ENCODE results near the gene ACP2. TPM values are rescaled to one million over a fixed set of nuclear protein-coding genes. Genes with fewer than 3 reads are reported as not detected.
A peak's percentile ranks its signal among the peaks of the same experiment; 100 is the strongest.

Gene ACP2
- total RNA-seq, 1 donor from 2014 or later: 17.7 TPM

- Histone ChIP-seq H3K27ac (replicated peaks) (peak overlapping the region; percentile 98), H3K4me3 (peak overlapping the region; percentile 83), H3K36me3 (no peaks in the 10 kb centered on the region), H3K27me3 (ENCODE audit: low read depth) (no peaks in the 10 kb centered on the region), H3K4me1 (peaks cover 61% of the 10 kb centered on the region), H3K9me3 (replicated peaks) (no peaks in the 10 kb centered on the region)
- no peak for TF ChIP-seq CTCF (IDR thresholded peaks at IDR 0.05; ENCODE audit: borderline replicate concordance)
- no peak for DNase-seq
- intact Hi-C loops (cut with micrococcal nuclease): no loop called here
These were observed 19.9 kb upstream of the ACP2 start for GRCh38 chr11:47268448-47269001.

- Histone ChIP-seq H3K4me3 (no peak overlapping the region), H3K9me3 (replicated peaks) (no peaks in the 10 kb centered on the region), H3K27ac (replicated peaks) (peak overlapping the region; percentile 98), H3K27me3 (ENCODE audit: low read depth) (no peaks in the 10 kb centered on the region), H3K36me3 (no peaks in the 10 kb centered on the region), H3K4me1 (peaks cover 55% of the 10 kb centered on the region)
- no peak for TF ChIP-seq CTCF (IDR thresholded peaks at IDR 0.05; ENCODE audit: borderline replicate concordance)
- DNase-seq: no peak
- intact Hi-C loops (cut with micrococcal nuclease): no loop called here
These were observed 19.3 kb upstream of the ACP2 start for GRCh38 chr11:47267876-47268275.

- TF ChIP-seq CTCF (IDR thresholded peaks at IDR 0.05; ENCODE audit: borderline replicate concordance): no peak
- H3K36me3 ChIP-seq: peaks cover 7% of the 10 kb centered on the region
- H3K4me3 ChIP-seq: no peak overlapping the region
- no peak for DNase-seq
- intact Hi-C loops (cut with micrococcal nuclease): no loop called here
- no peaks in the 10 kb centered on the region for H3K27me3 ChIP-seq (ENCODE audit: low read depth)
- H3K27ac ChIP-seq (replicated peaks): no peak overlapping the region
- no peaks in the 10 kb centered on the region for H3K9me3 ChIP-seq (replicated peaks)
- peaks cover 28% of the 10 kb centered on the region for H3K4me1 ChIP-seq
These were observed 15.9 kb upstream of the ACP2 start for GRCh38 chr11:47264521-47264920.

- Histone ChIP-seq H3K4me1 (peaks cover 28% of the 10 kb centered on the region), H3K36me3 (peaks cover 7% of the 10 kb centered on the region), H3K27ac (replicated peaks) (no peak overlapping the region), H3K9me3 (replicated peaks) (no peaks in the 10 kb centered on the region), H3K4me3 (no peak overlapping the region), H3K27me3 (ENCODE audit: low read depth) (no peaks in the 10 kb centered on the region)
- no peak for DNase-seq
- no peak for TF ChIP-seq CTCF (IDR thresholded peaks at IDR 0.05; ENCODE audit: borderline replicate concordance)
- intact Hi-C loops (cut with micrococcal nuclease): no loop called here
These were observed 15.5 kb upstream of the ACP2 start for GRCh38 chr11:47264119-47264518.

GRCh38 chr11:47261291-47261800, 12.7 kb upstream of the ACP2 start:
- Histone ChIP-seq H3K4me1 (peaks cover 42% of the 10 kb centered on the region), H3K4me3 (no peak overlapping the region), H3K9me3 (replicated peaks) (no peaks in the 10 kb centered on the region), H3K27me3 (ENCODE audit: low read depth) (no peaks in the 10 kb centered on the region), H3K27ac (replicated peaks) (no peak overlapping the region), H3K36me3 (peaks cover 7% of the 10 kb centered on the region)
- no peak for TF ChIP-seq CTCF (IDR thresholded peaks at IDR 0.05; ENCODE audit: borderline replicate concordance)
- intact Hi-C loops (cut with micrococcal nuclease): no loop called here
- no peak for DNase-seq

All from left ventricle myocardium inferior (tissue), 1 donor.